K562 (cell line): ENCODE results near the gene KIF25. TPM values are rescaled to one million over a fixed set of nuclear protein-coding genes. Genes with fewer than 3 reads are reported as not detected.

Experiments
- ATAC-seq: fragments of 200-7000 bp; cut with Tn5 transposase; 3 replicates; pipeline ENCODE4 v1.9.1; 2020; ENCODE audit warnings: moderate library complexity
- BruUV-seq: library from RNA; stranded (reverse); fragments of 400-500 nt; replicated peaks from 2 replicates; lab custom pipeline; 2021; lab: Mats Ljungman, UMichigan
- CTCF ChIA-PET: fragments of 300-600 bp; formaldehyde crosslinking; extraction: SDS; loops from one replicate; lab custom pipeline; 2021; ENCODE audit warnings: low intra/inter-chr PET ratio; lab: Yijun Ruan, JAX
- POLR2A ChIA-PET: fragments of 300-600, 350-650 bp; sonication (Branson Sonifier 250); formaldehyde crosslinking; extraction: SDS; loops from one replicate; lab custom pipeline; 2021; ENCODE audit warnings: antibody characterized with exemption, inconsistent platforms; lab: Yijun Ruan, JAX
- DNase-seq, 4 experiments: peaks; one replicate each; pipeline versions ENCODE4 v3.0.0 to v3.0.0-alpha.2; 2011 to 2018; ENCODE audit warnings: low spot score in 3 of 4, mixed read lengths in 3 of 4; ENCODE audit errors: extremely low read depth in 1 of 4
- FAIRE-seq: peaks from 2 replicates; lab custom pipeline; 2011; peaks lifted over from hg19 to GRCh38; lab: Jason Lieb, UNC
- H2AFZ ChIP-seq: 2 replicates; pipeline ENCODE4 v1.6.0; 2011; ENCODE audit warnings: low read depth, low read length, control low read depth, inconsistent platforms
- H3K27ac ChIP-seq: fragments of 200-600 bp; 3 replicates; pipeline ENCODE4 v1.8.0; 2011; ENCODE audit warnings: low read depth, mild to moderate bottlenecking, control low read depth, inconsistent platforms, low read length, moderate library complexity, mixed read lengths; ENCODE audit errors: extremely low read depth
- H3K27me3 ChIP-seq, 2 experiments: fragments of 300-600 bp in 1 of 2; 2 replicates in 1 of 2; 3 replicates in 1 of 2; pipeline versions ENCODE4 v1.6.0 to v1.8.0; 2011; ENCODE audit warnings: inconsistent platforms in 2 of 2, low read length in 2 of 2, mild to moderate bottlenecking in 1 of 2, mixed read lengths in 1 of 2, moderate library complexity in 1 of 2; ENCODE audit not compliant: control insufficient read depth in 2 of 2, insufficient read depth in 2 of 2
- H3K36me3 ChIP-seq: fragments of 300-600 bp; 3 replicates; pipeline ENCODE4 v1.8.0; 2011; ENCODE audit warnings: mild to moderate bottlenecking, low read length, inconsistent platforms; ENCODE audit not compliant: control insufficient read depth, insufficient read depth
- H3K4me1 ChIP-seq, 2 experiments: fragments of 200-600 bp in 1 of 2; replicated peaks in 1 of 2; 2 replicates in 1 of 2; 3 replicates in 1 of 2; pipeline versions ENCODE4 v1.5.1 to v1.8.0; 2011; ENCODE audit warnings: inconsistent platforms in 2 of 2, low read length in 2 of 2, mild to moderate bottlenecking in 1 of 2, mixed read lengths in 1 of 2, moderate library complexity in 1 of 2; ENCODE audit not compliant: control insufficient read depth in 2 of 2, insufficient read depth in 2 of 2
- H3K4me2 ChIP-seq: 2 replicates; pipeline ENCODE4 v1.6.1; 2011; ENCODE audit warnings: low read length, control low read depth, inconsistent platforms, mixed read lengths; ENCODE audit not compliant: insufficient read depth
- H3K4me3 ChIP-seq: fragments of 200-600 bp; sonication (generic), shearing (Covaris generic); 2 replicates; pipeline ENCODE4 v1.5.1; 2016; ENCODE audit warnings: control low read depth, inconsistent platforms
- H3K79me2 ChIP-seq: fragments of 200-600 bp; 3 replicates; pipeline ENCODE4 v1.8.0; 2011; ENCODE audit warnings: low read length, inconsistent platforms; ENCODE audit not compliant: control insufficient read depth, insufficient read depth
- H3K9ac ChIP-seq, 2 experiments: 2 replicates each; pipeline versions ENCODE4 v1.6.0 to v1.6.1; 2011; ENCODE audit warnings: low read depth in 2 of 2, low read length in 2 of 2, control low read depth in 1 of 2, inconsistent platforms in 1 of 2, mild to moderate bottlenecking in 1 of 2, mixed read lengths in 1 of 2; ENCODE audit not compliant: insufficient read depth in 1 of 2
- H3K9me1 ChIP-seq: one replicate; pipeline ENCODE4 v1.6.0; 2011; ENCODE audit warnings: inconsistent platforms, mild to moderate bottlenecking, low read length, moderate library complexity; ENCODE audit not compliant: control insufficient read depth, insufficient read depth
- H3K9me3 ChIP-seq: replicated peaks from 2 replicates; pipeline ENCODE4 v1.5.1; 2011; ENCODE audit warnings: low read depth, low read length, inconsistent platforms; ENCODE audit not compliant: control insufficient read depth, insufficient read depth
- H4K20me1 ChIP-seq: replicated peaks from 2 replicates; pipeline ENCODE4 v1.6.1; 2011; ENCODE audit warnings: low read length, inconsistent platforms, mixed read lengths; ENCODE audit not compliant: control insufficient read depth, insufficient read depth
- NCOA6 ChIP-seq: fragments of 450-650 bp; IDR thresholded peaks from 2 replicates; pipeline ENCODE4 v1.6.1; 2017; ENCODE audit warnings: mild to moderate bottlenecking
- ZKSCAN8 ChIP-seq: fragments of 200-800 bp; sonication (Bioruptor generic); IDR thresholded peaks from 2 replicates; pipeline ENCODE4 v1.6.1; 2016; ENCODE audit warnings: missing genetic modification characterization, missing compliant biosample characterization
- ZNF668 ChIP-seq: fragments of 250-450 bp; sonication (Bioruptor Pico); IDR thresholded peaks from 2 replicates; pipeline ENCODE4 v1.8.0; 2022; ENCODE audit warnings: mild to moderate bottlenecking, inconsistent platforms
- WGBS: fragments of 100-300 bp; shearing (Covaris generic); methylation state at CpG from one replicate; pipeline ENCODE4 v1.1.6; 2016; ENCODE audit warnings: low coverage, mixed read lengths; ENCODE audit not compliant: insufficient coverage; ENCODE audit errors: missing lambda C conversion rate; 5-methylcytosine and 5-hydroxymethylcytosine counted together
- in situ Hi-C: fragments of 300-500 bp; cut with MboI; formaldehyde crosslinking; loops from 4 replicates; pipeline ENCODE4 v1.15.0; 2018; ENCODE audit warnings: inconsistent platforms, mixed read lengths
- intact Hi-C: fragments of 100-400 bp; cut with micrococcal nuclease; formaldehyde crosslinking; loops from 2 replicates; pipeline ENCODE4 v1.14.2; 2022
- polyA plus RNA-seq, 8 experiments: library from polyadenylated mRNA; depleted of rRNA in 4 of 8; stranded (reverse) in 5 of 8; unstranded in 3 of 8; fragments of >200 nt; fragmentation: Nextera tagmentation in 2 of 8; fragmentation: Illumina TruSeq in 1 of 8; extraction: Ambion mirVana in 2 of 8; extraction: Trizol in 1 of 8; gene quantifications; 2 replicates each; pipeline versions ENCODE4 v1.2.1 to v1.2.3, GENCODE V29; 2011 to 2014; ENCODE audit warnings: inconsistent platforms in 1 of 8, missing spikeins in 1 of 8
- total RNA-seq, 7 experiments: library from RNA; depleted of rRNA in 6 of 7; stranded (reverse); fragments of >200 nt in 6 of 7; fragmentation: Illumina TruSeq in 2 of 7; extraction: Trizol in 2 of 7; gene quantifications; 2 replicates each; pipeline versions ENCODE4 v1.2.1 to v1.2.3, GENCODE V29; 2011 to 2021; ENCODE audit warnings: low replicate concordance in 1 of 7
- TF ChIP-seq, protein P1 (sequence below), 2 experiments: IDR thresholded peaks in 1 of 2; conservative IDR thresholded peaks in 1 of 2; 2 replicates each; pipeline ENCODE4 v1.6.1; 2016; ENCODE audit warnings: low read depth in 2 of 2, mild to moderate bottlenecking in 1 of 2, missing compliant biosample characterization in 1 of 2, missing genetic modification characterization in 1 of 2, moderate library complexity in 1 of 2
- TF ChIP-seq, protein P2 (sequence below): fragments of 450-650 bp; IDR thresholded peaks from 2 replicates; pipeline ENCODE4 v1.6.1; 2018; ENCODE audit not compliant: partially characterized antibody

The KIF25 gene
- total and polyA plus RNA-seq, 9 of the 15 experiments (the other 6 are each of a cell fraction or from before 2014, with no cell fraction given): 0.04 to 0.49 (median 0.23) TPM; not detected in 5

DNA sequence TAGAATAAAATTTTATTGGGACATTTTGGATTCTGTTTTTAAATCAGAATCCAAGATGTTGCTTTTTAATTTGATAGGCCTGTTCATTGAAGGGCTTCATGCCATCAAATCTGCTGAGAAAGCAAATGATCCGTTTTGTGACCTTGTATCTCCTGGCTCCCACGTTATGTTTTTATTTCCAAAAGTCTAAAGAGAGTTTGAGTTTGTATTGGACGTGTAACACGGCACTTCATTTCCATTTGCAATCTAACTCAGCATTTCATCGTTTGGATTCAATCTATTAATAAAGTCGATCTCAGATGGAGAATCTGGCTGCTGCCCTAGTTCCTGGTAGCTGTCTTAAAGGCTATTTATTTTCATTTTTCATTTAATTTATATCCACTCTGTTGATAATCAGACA is 17.0 kb downstream of the KIF25 start:
- no peaks in the 10 kb centered on the region for H3K36me3 ChIP-seq
- TF ChIP-seq ZNF668 (CRISPR knock-in tag) (no peak), ZKSCAN8 (CRISPR knock-in tag) (no peak), NCOA6 (no peak)
- TF ChIP-seq, protein P1, sequence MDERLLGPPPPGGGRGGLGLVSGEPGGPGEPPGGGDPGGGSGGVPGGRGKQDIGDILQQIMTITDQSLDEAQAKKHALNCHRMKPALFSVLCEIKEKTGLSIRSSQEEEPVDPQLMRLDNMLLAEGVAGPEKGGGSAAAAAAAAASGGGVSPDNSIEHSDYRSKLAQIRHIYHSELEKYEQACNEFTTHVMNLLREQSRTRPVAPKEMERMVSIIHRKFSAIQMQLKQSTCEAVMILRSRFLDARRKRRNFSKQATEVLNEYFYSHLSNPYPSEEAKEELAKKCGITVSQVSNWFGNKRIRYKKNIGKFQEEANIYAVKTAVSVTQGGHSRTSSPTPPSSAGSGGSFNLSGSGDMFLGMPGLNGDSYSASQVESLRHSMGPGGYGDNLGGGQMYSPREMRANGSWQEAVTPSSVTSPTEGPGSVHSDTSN (CRISPR knock-in tag; IDR thresholded peaks at IDR 0.05; ENCODE audit: low read depth): no peak
- TF ChIP-seq, protein P1 (tag; conservative IDR thresholded peaks at IDR 0.05; ENCODE audit: low read depth): no peak
- TF ChIP-seq, protein P2, sequence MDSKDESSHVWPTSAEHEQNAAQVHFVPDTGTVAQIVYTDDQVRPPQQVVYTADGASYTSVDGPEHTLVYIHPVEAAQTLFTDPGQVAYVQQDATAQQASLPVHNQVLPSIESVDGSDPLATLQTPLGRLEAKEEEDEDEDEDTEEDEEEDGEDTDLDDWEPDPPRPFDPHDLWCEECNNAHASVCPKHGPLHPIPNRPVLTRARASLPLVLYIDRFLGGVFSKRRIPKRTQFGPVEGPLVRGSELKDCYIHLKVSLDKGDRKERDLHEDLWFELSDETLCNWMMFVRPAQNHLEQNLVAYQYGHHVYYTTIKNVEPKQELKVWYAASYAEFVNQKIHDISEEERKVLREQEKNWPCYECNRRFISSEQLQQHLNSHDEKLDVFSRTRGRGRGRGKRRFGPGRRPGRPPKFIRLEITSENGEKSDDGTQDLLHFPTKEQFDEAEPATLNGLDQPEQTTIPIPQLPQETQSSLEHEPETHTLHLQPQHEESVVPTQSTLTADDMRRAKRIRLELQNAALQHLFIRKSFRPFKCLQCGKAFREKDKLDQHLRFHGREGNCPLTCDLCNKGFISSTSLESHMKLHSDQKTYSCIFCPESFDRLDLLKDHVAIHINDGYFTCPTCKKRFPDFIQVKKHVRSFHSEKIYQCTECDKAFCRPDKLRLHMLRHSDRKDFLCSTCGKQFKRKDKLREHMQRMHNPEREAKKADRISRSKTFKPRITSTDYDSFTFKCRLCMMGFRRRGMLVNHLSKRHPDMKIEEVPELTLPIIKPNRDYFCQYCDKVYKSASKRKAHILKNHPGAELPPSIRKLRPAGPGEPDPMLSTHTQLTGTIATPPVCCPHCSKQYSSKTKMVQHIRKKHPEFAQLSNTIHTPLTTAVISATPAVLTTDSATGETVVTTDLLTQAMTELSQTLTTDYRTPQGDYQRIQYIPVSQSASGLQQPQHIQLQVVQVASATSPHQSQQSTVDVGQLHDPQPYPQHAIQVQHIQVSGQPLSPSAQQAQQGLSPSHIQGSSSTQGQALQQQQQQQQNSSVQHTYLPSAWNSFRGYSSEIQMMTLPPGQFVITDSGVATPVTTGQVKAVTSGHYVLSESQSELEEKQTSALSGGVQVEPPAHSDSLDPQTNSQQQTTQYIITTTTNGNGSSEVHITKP: no peak
- TF ChIP-seq, all 486 proteins: peak for 0
- Histone ChIP-seq H3K9ac (no peak overlapping the region), H3K27ac (no peak overlapping the region), H3K9me3 (peaks cover 6% of the 10 kb centered on the region; the same call in 1 of the 2 replicates), H3K79me2 (no peaks in the 10 kb centered on the region), H3K4me1 (no peaks in the 10 kb centered on the region), H4K20me1 (no peaks in the 10 kb centered on the region), H3K4me3 (no peak overlapping the region), H3K27me3 (peaks cover 35 to 37% of the 10 kb centered on the region in 2 experiments), H3K9me1 (no peaks in the 10 kb centered on the region), H2AFZ (no peak overlapping the region), H3K4me2 (no peak overlapping the region)
- ATAC-seq: no peak
- DNase-seq: no peak
- BruUV-seq: no TSS peak
- under 1% methylated on average over 6 of the region's 6 CpGs for WGBS
- FAIRE-seq: no peak
- intact Hi-C loops (no loop called here), in situ Hi-C loops (no loop called here)
- CTCF ChIA-PET: no interaction called here
- POLR2A ChIA-PET: no interaction called here
